AML-193 (cell line): ENCODE data around the gene KCNK5.

Experiments
- DNase-seq, 2 experiments: peaks; one replicate each; lab custom pipeline; 2025; lab: John Stamatoyannopoulos, UW

KCNK5 gene, protein sequence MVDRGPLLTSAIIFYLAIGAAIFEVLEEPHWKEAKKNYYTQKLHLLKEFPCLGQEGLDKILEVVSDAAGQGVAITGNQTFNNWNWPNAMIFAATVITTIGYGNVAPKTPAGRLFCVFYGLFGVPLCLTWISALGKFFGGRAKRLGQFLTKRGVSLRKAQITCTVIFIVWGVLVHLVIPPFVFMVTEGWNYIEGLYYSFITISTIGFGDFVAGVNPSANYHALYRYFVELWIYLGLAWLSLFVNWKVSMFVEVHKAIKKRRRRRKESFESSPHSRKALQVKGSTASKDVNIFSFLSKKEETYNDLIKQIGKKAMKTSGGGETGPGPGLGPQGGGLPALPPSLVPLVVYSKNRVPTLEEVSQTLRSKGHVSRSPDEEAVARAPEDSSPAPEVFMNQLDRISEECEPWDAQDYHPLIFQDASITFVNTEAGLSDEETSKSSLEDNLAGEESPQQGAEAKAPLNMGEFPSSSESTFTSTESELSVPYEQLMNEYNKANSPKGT

DNA sequence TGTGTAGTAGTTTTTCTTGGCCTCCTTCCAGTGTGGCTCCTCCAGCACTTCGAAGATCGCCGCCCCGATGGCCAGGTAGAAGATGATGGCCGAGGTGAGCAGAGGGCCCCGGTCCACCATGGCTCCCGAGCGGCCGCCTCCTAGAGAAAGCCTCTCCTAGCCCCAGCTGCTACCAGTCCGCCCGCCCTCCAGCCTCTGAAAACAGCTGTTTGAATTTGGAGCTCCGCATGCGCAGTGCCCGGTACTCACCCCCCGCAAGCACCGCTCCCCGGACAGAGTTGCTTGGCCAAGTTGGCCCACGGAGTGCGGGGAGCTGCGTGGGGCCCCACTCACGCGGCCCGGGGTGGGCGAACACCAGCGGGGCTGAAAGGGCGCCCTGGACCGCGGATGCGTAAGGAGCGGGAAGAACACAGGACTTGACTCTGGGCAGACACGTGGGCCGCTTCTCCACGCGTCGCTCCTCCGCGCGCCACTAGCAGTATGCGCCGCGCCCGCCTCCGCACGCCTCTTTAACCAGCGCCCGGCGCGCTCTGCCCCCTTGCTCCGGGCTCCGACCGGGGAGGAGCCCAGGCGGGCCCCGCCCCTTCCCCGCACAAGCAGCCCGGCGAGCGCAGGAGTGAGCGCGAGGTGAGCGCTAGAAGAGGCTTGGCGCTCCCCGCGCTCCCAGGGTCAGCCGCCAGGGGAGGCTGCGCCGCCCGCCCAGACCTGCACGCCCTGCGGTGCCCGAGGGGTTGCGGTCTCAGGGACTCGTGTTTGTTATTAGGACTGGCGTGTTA is at the start of gene KCNK5:
Gene KCNK5, minus strand, starts transcription at position 484 of the 776 bp plus-strand sequence. Its CDS starts 364 bp downstream, at position 120.
- peak; percentile 96 to 97 for DNase-seq

DNA sequence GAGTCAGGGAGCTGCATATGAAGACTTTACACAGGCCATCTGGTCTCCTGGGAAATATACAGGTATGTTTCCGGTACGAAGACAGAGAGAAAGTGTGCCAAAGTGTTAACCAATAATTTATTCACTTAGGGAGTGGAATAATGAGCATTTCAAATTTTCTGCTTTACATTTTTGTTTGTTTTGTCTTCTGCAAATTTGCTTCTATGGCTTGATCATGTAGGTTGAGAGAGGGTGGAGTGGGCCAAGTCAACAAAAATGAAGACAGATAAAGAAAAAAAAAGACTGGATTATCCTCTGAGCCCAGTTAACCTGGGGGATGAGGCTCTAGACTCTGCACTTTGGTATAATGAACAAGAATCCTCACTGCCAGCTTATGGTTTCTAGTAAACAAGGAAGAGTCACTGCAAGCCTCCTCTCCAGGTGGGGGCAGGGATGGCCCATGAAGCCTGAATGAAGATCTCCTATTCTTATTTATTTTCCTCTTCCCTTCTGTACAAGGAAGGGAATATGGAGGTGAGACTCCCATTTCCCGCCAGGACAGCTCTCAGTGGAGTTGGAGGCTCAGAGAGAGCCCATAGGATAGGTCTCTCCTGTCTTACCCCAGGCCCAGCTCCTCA is 47.2 kb upstream of the KCNK5 start:
- no peak for DNase-seq

DNA sequence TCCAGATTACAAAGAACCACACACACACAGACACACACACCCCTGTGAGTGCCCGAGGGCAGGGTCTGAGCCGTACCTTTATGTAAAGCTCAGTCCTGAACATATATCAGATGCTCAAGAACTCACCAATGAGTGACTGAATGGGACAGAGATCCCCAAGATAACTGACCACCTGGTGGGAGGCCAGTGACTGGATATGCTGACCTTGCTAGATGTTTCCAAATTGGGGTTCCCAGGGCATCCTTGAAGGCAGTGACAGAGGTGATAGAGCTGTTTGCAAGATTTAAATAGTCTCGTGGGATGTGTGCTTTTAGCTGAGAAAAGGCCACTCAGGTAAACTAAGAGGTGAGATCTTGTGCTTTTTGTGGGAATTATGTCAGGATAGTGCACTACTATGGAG is 45.6 kb upstream of the KCNK5 start:
- no peak for DNase-seq

DNA sequence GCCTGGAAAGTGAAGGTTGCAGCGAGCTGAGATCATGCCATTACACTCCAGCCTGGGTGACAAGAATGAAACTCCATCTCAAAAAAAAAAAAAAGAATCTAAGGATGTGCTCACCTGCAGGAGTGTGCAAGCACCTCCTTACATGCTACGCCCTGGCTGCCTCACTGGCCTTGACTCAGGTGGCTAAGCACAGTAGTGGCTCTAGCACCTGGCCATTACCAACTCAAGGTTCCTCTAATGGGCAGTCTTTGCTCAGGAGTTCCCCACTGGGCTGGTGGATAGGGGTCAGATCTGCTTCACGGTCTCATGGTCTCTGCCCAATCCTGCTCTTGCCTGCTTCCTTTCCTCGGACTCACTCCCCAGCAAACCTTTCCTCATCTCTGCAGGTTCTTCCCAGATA is 45.2 kb upstream of the KCNK5 start:
- no peak for DNase-seq

DNA sequence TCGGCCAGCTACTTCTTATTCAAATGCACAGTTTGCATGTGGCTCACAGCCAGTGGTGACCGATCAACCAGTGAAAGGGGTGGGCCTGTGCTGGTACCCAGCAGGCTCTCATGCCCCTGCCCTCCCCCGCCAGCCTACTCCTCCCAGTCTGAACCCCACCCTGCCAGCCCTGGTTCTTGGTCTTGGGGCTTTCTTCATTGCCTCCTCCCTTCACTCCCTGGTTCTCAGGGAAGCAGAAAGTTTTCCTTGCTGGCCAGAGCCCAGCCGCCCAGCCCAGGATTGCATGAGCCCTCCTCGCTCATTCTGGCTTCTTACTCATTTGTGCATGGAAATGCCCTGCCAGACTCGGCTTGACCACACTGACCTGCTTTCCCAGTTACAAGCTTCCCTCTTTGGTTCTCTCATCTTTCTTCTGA is 44.1 kb upstream of the KCNK5 start:
- DNase-seq, result no peak

DNA sequence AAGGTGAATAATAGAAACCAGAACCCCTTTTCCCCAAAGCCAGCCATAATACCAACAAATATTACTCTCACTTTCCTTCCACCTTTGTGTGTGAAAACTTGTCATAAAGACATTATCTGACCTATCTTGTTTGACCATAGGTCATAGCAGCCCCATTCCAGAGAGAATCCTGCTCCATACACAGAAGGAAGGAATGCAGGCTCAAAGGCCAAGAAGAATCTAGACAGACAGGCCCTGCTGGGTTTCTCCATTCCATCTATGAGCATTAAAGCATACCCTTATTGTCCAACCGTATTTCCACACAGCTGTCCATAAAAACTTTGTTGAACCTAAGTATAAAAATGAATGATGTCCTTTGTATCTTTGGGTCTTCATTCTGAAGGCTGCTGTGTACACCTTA is 40.7 kb upstream of the KCNK5 start:
- DNase-seq, result no peak

DNA sequence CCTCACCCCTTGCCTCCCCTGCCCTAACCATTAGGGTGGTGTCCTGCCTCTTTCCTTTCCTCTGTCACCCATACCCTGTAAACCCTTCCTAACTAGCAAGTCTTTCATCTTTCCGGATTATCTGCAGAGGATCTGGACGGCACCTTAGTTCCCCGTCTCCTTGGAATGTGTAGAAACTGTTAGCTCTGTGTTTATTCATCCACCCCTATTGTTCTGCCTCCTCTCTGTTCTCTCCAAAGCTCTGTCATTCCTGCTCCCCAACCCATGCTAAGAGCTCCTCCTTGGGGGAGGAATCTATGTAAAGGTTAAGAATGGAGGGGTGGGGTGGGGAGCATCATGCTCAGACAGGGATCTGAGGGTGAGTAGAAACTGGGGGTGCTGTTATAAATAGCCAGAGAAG is 39.4 kb upstream of the KCNK5 start:
- DNase-seq, result no peak

DNA sequence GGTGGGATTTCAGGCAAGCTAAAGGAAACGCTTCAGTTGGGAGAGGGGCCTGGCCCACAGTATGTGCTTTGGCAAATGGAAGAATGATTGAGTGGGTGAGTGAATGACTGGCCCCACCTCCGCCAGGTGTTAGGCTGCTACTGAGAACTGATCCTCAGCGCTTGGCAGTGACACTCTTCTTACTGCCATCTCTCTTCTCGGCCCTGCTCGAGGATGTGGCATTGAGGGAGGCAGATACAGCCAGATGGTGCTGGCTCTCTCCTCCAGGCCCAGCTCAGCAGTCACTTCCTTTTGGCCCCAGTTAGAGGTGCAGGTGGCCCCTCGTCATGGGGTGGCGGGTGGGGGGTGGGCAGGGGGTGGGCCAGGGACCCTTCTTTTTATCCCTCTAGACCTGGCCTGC is 38.9 kb upstream of the KCNK5 start:
- DNase-seq, result no peak

DNA sequence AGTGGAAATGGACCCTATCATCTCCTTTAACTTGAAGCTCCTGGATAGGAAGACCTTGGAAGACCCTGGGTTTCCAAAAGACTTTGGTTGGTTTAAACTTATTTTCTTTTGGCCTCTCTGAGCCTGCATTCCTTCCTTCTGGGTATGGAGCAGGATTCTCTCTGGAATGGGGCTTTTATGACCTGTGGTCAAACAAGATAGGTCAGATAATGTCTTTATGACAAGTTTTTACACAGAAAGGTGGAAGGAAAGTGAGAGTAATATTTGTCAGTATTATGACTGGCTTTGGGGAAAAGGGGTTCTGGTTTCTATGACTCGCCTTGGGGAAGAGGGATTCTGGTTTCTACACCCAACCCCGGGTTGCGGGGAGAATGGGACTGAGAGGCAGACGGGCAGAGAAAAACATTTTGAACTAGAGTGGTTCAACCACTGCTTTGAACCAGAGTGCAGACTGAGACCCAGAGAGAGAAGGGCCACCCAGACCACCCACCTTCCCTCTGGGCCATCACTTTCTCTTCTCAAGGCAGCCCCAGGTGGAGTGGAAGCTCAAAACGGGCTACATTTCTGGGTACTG is 37.6 kb upstream of the KCNK5 start:
- DNase-seq, result no peak

DNA sequence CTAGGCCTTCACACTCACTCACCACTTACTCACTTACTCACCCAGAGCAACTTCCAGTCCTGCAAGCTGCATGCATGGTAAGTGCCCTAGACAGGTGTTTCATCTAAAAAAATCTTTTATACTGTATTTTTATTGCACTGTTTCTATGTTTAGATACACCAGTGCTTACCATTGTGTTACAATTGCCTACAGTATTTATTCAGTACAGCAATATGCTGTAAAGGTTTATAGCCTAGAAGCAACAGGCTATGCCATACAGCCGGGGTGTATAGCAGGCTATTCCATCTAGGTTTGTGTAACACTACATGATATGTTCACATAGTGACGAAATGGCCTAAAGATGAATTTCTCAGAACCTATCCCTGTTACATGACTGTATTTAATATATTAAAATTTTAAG is 37.1 kb upstream of the KCNK5 start:
- DNase-seq, result no peak

DNA sequence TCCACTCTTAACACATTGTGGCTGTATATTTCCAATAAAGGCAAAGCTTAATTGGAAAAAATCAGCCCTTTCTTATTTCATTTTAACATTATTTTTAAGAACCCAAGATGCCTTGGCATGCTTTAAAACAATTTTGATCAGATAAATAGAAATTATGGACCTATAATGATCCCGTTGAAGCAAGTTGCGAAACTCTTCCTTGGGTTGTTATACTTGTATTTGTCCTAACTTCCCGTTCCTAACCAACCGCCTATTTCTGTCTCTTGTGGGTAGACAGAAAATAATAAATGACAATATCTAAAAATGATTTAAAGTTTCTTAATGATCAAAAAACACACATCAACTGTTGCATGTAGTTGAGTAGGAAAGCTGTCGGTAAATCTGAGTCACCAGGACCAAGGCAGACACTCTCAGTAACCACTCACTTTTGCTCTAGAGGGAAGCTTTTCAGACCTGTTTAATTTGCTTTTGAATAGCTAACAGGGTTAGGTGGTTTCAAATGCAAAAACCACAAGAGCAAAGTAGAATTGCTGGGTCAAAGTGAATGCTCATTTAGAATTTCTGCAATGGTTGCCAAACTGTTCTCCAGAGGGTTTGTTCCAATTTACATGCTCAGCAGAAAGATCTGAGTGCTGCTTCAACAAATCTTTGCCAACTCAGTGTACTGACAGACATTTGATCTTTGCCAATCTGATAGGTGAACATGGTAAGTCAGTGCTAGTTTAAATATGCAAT is 34.2 kb upstream of the KCNK5 start:
- DNase-seq, result peak; percentile 77 to 92

DNA sequence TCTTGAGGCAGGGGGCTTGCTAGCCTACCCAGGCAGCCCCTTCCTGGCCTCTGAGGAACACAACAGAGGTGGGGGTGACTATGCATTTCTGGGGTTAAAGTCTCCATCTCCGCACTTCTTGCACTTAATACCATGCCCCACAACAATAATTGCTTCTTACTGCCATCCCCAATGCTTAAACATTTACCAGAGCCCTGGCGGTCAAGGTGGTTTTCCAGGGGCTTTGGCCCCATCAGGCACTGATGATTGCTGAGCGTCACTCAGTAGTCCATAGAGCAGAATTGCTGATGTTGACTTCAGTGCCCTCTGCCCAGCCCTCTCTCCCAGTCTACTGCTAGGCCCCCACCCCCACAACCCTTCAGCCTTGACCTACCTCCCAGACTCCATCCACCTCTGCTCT is 32.5 kb upstream of the KCNK5 start:
- no peak for DNase-seq

DNA sequence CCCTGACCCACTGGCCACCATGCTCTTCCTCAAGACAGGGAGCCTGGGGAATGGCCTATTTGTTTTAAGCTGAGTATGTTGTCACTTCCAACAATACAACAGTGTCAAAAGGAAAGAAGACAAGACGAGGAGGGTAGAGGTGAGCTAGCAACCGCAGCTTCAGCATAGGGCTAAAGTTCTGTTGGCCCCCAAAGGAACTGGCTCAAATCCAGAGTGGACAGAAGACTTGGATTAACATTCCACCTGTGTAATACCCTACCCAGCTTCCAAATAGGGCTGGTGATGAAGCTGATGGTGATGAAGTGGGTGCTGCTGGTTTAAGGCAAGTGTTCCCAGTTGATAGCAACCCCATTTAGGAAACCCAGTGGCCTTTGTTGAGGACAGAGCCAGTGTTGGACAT is 31.7 kb upstream of the KCNK5 start:
- no peak for DNase-seq

DNA sequence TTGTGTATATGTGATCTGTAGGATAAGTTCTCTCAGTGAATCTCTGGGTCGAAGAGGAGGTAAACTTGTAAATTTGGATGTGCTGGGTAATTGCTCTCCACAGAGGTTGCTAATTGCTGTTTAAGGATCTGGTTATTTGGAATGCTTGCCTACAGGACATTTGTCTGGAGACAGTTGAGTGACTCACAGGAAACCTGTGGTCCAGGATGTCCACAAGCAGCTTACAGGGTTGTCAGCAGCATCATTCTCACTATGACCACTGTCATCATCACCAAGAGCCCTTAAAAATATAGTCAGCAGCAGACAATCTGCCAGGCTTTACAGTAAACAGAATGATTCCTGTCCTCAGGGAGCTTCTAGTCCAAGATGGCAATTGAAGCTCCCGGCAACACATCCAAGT is 31.2 kb upstream of the KCNK5 start:
- no peak for DNase-seq

DNA sequence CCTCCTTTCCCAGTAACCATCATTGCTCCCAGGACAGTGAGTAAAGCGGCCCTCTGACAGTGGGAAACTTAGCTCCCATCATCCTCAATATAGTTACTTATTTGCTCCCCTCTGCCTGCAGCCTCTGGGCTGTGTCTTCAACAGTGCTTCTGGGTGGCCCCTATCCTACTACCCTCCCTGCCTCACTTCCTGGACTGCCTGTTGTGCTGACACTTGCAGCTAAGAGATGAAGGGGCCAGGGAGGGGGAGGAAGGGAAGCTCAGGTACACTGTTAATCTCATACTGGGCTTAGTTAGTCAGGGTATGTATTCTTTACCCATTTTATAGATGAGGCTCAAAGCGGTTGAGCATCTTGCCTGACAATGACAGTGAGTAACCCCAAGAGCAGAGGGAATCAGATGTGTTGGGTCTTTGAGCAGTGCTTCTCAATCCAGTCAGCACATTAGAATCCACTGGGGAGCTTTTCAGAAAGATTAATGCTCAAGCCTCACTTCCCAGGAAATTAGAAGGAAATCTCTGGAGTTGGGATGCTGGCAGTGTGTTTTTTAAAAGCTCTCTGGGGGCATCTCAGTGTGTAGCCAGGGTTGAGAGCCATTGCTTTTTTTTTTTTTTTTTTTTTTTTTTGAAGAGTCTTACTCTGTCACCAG is 27.1 kb upstream of the KCNK5 start:
- no peak for DNase-seq

DNA sequence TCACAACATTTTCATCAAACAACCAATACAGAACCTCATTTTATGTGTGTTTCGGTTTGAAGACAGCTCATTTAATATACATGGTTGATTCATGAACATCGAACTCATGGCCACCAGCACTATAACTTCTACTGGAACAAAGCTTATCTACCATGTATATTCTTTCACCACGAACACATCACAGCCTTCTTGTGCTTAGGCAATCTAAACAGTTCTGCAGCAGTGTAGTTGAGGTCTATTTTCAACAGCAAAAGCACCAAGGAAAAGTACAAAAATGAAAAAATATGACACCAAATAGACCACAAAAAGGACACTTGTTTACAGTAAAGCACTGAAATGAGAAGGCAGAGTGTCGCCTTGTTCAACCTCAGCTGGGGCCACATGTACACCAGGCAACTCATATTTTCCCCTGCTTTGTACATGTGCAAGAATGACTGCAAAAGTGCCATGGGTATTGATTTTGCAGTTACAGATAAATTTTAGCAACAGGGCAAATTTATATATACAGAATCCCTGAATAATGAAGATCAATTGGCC is 25.8 kb upstream of the KCNK5 start:
- DNase-seq, result no peak

DNA sequence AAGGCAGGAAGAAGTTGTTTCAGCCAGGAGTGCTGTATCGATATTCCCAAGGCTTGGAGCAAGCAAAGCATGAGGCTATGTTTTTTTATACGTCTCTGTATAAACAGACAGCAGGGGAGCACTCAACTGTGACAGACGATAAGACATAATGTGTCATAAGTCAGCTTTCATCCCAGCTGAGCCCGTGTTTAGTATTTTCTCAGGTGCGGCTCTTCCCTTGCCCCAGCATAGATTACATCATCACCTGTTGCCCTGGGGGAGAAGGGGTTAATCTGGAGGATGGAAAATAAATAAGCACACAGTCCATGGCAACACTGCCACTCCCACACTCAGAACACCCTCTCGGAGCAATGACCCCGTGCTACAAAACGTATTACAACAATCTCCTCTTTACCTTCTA is 22.1 kb upstream of the KCNK5 start:
- no peak for DNase-seq

DNA sequence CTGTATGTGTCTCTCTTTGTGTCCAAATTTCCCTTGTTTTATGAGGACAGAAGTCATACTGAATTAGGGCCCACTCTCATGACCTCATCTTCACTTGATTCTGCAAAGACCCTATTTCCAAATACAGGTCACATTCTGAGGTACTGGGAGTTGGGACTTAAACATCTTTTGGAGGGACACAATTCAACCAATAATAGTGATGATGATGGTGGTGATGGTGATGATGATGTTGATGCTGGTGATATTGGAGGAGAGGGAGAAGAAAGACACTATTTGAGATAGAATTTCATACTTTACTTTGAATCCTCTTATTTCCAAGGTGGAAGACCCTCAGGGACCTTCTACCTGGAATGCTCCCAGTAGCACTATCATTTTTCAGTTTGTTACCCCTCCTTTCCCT is 21.2 kb upstream of the KCNK5 start:
- no peak for DNase-seq

DNA sequence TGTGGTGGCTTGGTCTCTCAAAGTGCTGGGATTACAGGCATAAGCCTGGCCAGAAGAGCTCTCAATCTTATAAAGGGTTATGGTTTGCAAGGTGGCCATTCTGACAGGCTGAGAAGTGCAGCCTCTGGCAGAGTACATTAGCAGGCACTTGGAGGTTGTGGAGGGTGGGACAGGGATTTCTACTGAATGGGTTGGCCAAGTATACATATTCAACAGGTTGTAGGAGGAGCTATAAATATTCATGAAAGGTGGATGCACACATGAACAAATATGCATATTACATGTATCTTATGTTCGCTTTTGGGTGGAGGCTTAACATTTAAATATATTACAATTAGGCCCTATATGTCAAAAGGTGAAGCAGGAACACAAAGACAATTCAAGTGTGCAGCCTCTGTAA is 20.0 kb upstream of the KCNK5 start:
- DNase-seq, result no peak

DNA sequence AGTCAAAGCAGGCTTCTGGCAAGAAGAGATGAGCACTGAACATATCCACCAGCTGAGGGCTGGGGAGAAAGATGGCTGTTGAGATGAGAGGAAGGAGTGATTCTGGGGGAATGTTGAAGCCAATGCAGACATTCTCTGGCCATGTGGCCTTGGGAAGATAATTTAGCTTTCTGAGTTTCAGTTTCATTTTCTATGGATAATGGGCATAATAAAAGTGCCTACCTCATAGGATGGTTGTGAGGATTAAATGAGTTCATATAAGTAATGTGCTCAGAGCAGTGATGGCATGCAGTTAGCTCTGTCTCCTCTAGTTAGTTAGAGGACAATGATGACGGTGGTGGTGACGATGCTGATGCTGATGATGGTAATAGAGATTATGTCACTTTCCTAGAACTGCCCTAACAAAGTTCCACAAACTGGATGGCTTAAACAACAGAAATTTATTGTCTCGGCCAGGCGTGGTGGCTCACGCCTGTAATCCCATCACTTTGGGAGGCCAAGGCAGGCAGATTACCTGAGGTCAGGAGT is 18.5 kb upstream of the KCNK5 start:
- DNase-seq, result no peak

DNA sequence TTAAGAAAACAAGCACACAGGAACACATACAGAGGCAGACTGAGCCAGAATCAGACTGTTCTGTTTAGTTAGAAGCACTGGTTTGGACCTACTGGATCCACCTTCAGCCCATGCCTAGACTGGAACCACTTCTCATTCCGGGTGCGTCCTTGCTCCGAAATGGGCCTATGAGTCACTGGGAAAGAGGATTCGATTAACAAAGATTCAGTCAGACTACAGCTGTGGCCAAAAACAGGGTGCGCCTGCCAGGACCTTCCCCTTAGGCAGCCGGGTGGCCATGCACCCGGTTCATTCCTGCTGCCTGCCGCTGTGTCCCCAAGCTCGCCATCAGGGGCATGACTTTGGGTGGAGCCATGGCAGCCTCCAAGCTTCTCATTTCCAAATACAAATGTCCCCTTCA is 14.5 kb upstream of the KCNK5 start:
- DNase-seq, result no peak
